H1 (cell line): ENCODE results near the gene ANK3. TPM values are rescaled to one million over a fixed set of nuclear protein-coding genes. Genes with fewer than 3 reads are reported as not detected.

Experiments used
- CBX5 ChIP-seq: fragments of 300-800, 300-1000 bp; sonication (generic); IDR thresholded peaks from 2 replicates; pipeline ENCODE4 v1.7.1; 2016; ENCODE audit warnings: antibody characterized with exemption, low read length, low read depth
- CHD7 ChIP-seq: fragments of 300-600 bp; sonication (generic); IDR thresholded peaks from 2 replicates; pipeline ENCODE4 v1.7.1; 2012; ENCODE audit warnings: low read length, moderate library complexity, mild to moderate bottlenecking, inconsistent platforms; ENCODE audit not compliant: insufficient replicate concordance
- EGR1 ChIP-seq: IDR thresholded peaks from 2 replicates; pipeline ENCODE4 v1.6.1; 2011; ENCODE audit warnings: low read depth, low read length, borderline replicate concordance
- EP300 ChIP-seq, 2 experiments: IDR thresholded peaks; 1 replicate in 1 of 2; 2 replicates in 1 of 2; pipeline ENCODE4 v1.6.1; 2011 to 2012; ENCODE audit warnings: low read depth in 2 of 2, low read length in 2 of 2, mild to moderate bottlenecking in 2 of 2, borderline replicate concordance in 1 of 2, inconsistent platforms in 1 of 2, moderate library complexity in 1 of 2
- HDAC6 ChIP-seq: IDR thresholded peaks from one replicate; pipeline ENCODE4 v1.7.1; 2012; ENCODE audit warnings: low read depth, mild to moderate bottlenecking, inconsistent platforms, low read length, moderate library complexity
- POLR2A ChIP-seq, 2 experiments: IDR thresholded peaks; 1 replicate in 1 of 2; 2 replicates in 1 of 2; pipeline ENCODE4 v1.6.1; 2011; ENCODE audit warnings: low read depth in 2 of 2, low read length in 2 of 2, mild to moderate bottlenecking in 2 of 2; ENCODE audit errors: control extremely low read depth in 1 of 2
- SIN3A ChIP-seq, 2 experiments: IDR thresholded peaks in 1 of 2; conservative IDR thresholded peaks in 1 of 2; 2 replicates each; pipeline ENCODE4 v1.6.1; 2011 to 2012; ENCODE audit warnings: low read length in 2 of 2, improper control_type of control experiment in 1 of 2, low read depth in 1 of 2, mild to moderate bottlenecking in 1 of 2
- TBP ChIP-seq: IDR thresholded peaks from 2 replicates; pipeline ENCODE4 v1.6.1; 2011; ENCODE audit warnings: low read depth, low read length, improper control_type of control experiment
- TEAD4 ChIP-seq: IDR thresholded peaks from 2 replicates; pipeline ENCODE4 v1.6.1; 2012; ENCODE audit warnings: low read depth, low read length, inconsistent platforms, mixed read lengths
- polyA plus RNA-seq, 7 experiments: library from polyadenylated mRNA; depleted of rRNA in 3 of 7; stranded (reverse) in 5 of 7; unstranded in 2 of 7; fragments of >200 nt in 5 of 7; fragments of 200-250 nt in 2 of 7; gene quantifications; 1 replicate in 5 of 7; 2 replicates in 1 of 7; 4 replicates in 1 of 7; pipeline versions ENCODE4 v1.2.1 to v1.2.3, GENCODE V29; 2011 to 2013; ENCODE audit warnings: missing spikeins in 2 of 7, mixed read lengths in 2 of 7
- total RNA-seq: library from RNA; stranded (reverse); fragmentation: NEBNext Ultra II Directional; extraction: Animal tissue kit (Norgen Biotek cat#: 25700); gene quantifications from 2 replicates; pipeline ENCODE4 v1.2.1, GENCODE V29; 2021

Gene ANK3
- total and polyA plus RNA-seq, 2 of the 8 experiments (the other 6 are each of a cell fraction or from before 2014, with no cell fraction given): 18.1 to 67.9 TPM

GRCh38 chr10:60045571-60045970, 344.1 kb downstream of the ANK3 start (continued):
- TF ChIP-seq CHD7 (no peak), HDAC6 (no peak), EP300 (IDR thresholded peaks at IDR 0.05; ENCODE audit: borderline replicate concordance in 1 of 2, low read depth in 2 of 2, low read length in 2 of 2) (no peak), TBP (no peak), CBX5 (no peak), TEAD4 (no peak), SIN3A (conservative IDR thresholded peaks at IDR 0.05 in 1 of 2, IDR thresholded peaks at IDR 0.05 in 1 of 2; ENCODE audit: low read depth in 1 of 2, low read length in 2 of 2) (no peak), POLR2A (IDR thresholded peaks at IDR 0.05; ENCODE audit: control extremely low read depth in 1 of 2, low read depth in 2 of 2, low read length in 2 of 2) (no peak), EGR1 (no peak)
